ENCODE measurements around the gene KLHDC3.
A peak's percentile ranks its signal among the peaks of the same experiment; 100 is the strongest.

The KLHDC3 gene

GRCh38 chr6:43059168-43060033 lies 45.4 kb downstream of the KLHDC3 start, which contains the start of the genes KLC4 and MRPL2:
Gene KLC4 (plus strand): TSS chr6:43059631. CDS start chr6:43061336, 1,705 bp downstream.
Gene MRPL2 (minus strand): TSS chr6:43059434. CDS start chr6:43059381, 53 bp downstream.
- peak; percentile 98 for DNase-seq

DNA sequence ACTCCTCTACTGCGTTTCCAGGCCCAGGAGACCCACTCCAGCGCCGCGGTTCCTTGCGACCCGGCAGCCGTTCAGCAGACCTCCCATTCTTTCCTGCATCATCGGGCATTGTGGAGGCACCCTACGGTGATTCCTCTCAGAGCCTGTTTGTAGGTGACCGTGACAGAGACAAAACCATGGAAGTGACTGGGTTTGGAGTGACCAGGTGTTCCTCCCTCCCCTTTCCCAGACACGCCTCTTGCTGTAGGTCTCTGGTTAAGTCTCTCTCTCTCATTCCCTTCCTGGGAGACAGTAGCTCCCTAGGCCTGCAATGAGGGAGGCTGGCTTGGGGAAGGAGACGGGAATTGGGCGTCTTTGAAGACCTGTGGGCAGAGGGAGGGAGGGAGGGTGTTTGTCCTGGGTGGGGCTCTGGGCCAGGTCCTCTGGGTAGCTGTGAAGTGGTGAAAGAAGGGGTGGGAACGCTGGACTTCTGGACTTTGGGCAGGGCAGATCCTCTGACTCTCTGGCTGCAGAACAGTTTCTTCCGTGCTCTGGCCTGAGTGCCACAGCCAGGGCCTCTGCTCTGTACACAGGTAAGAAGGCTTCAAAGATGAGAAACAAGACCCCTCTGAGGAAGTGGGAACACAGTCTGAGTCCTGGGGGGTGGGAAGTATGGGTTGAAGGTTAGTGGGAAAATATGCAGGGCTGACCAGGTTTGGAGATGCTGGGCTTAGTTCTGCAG lies 46.1 kb downstream of the KLHDC3 start:
- no peak for DNase-seq

- no peak for DNase-seq
Observed at GRCh38 chr6:43060755-43061633, 46.9 kb downstream of the KLHDC3 start.

GRCh38 chr6:43061861-43062260 lies 47.8 kb downstream of the KLHDC3 start:
- DNase-seq = no peak

GRCh38 chr6:43062818-43063217 lies 48.8 kb downstream of the KLHDC3 start:
- DNase-seq = no peak

DNA sequence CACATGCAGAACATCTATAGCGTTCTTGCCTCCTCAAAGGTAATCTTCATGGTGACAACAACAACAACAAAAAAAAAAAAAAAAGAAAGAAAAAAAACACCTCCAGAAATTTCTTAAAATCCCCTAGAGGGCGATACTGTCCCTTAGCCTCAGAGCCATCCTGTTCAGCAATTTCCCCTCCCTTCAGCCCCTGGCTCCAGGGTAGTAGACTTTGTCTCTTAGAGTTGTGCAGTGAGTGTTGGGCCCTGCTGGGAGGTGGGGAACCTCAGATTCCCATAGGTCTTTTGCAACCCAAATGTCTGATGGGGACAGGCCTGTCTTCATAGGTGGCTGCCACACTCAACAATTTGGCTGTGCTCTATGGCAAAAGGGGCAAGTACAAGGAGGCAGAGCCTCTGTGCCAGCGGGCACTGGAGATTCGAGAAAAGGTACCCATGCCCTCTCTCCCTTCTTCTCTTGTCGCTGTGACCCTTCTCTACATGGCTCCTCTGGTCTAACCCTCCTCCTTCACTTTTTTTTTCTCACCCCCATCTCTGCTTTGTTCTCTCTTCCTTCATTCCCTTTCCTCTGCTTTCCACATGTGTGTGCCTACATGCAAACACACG lies 56.1 kb downstream of the KLHDC3 start:
- peak; percentile 71 for DNase-seq

All from fibroblast of skin of right quadriceps (primary cell).